GM18951 (cell line): ENCODE measurements around the gene ANKRD34B.

Source experiments
- POLR2A ChIP-seq: IDR thresholded peaks from 4 replicates; pipeline ENCODE4 v1.6.1; 2011; ENCODE audit warnings: mild to moderate bottlenecking; ENCODE audit not compliant: insufficient read length, insufficient read depth; ENCODE audit errors: extremely low read depth
- in situ Hi-C: fragments of 300-500 bp; cut with MboI; formaldehyde crosslinking; loops from one replicate; pipeline ENCODE4 v1.12.0; 2022; ENCODE audit warnings: low sequenced_read_pairs, mixed read lengths, inconsistent platforms; ENCODE audit not compliant: unreplicated experiment

ANKRD34B gene

DNA sequence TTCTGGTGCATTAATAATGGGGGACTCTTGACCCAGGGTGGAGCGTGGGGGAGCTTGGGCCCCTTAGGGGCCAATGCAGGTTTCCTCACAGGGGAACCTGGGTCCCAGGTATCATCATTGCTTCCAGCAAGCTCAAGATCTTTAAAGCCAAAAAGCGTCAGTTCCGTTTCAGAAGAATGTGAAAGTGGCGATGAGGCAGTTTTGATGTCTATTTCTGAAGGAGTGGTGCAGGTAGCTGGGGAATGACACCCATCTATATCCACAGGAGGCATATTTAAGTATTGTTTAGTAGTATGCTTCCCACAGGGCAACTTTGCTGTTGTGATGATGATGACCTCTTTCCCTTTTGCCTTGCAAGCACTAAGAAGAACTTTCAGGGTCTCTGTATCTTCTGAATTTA is 10.8 kb downstream of the ANKRD34B start:
- in situ Hi-C loops, result no loop called here

DNA sequence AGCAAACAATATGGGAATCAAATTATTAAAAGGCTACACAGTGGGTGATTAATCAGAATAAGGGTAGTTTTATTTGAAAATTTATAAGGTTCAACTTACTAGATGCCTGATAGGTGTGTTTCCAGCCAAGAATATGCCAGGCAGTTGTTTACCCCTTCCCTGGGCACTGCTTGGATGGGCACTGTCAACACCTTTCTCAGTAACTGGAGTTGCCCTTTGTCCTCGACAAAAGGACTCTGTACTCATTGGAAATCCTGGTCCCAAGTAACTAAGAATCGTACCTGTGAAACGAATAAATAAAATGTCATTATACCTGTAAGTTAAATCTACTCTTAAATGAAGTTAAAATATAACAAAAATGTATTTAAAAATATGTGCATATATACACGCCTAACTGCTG is 15.0 kb downstream of the ANKRD34B start:
- TF ChIP-seq POLR2A, result no peak
- in situ Hi-C loops, result no loop called here

More for the DNA sequence above, 10.8 kb downstream of the ANKRD34B start:
- TF ChIP-seq POLR2A, result no peak

DNA sequence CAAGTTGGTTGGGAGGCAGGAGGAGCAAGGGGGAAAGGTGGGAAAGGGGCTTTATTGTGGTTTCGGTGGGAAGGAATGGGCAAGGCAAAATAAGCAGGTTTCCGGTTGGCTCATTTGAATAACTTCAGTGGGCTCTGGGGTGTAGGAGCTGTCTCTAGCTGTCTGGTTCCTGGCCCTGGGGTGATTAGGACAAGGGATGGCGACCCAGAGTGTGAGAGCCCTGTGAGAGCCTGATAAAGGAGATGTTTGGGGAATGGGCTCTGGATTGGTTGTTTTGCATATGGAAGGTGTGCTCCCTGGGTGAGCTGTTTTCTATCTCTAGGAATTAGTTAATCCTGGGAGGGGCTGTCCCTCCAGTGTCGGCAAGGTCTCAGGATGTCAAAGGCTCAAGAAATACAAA is 15.4 kb downstream of the ANKRD34B start:
- in situ Hi-C loops, result no loop called here
- no peak for TF ChIP-seq POLR2A

DNA sequence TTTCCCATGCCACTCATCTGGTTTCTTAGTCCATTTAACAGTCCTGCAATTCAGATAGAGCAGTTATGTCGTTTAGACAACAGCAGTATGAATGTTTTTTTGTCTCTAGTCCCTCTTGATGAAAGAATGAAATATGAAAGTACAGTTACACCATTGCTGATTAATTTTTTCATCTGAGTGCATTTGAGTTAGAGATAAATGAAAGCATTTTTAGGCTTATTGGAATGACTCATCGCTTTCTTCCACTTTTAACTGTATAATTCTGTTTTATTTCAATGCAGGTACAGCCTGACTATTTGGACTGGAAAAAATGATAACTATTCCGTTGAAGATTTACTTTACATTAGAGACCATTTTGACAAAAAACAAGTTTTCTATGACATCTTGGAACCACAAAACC is 28.7 kb downstream of the ANKRD34B start:
- TF ChIP-seq POLR2A, result no peak
- in situ Hi-C loops, result no loop called here

DNA sequence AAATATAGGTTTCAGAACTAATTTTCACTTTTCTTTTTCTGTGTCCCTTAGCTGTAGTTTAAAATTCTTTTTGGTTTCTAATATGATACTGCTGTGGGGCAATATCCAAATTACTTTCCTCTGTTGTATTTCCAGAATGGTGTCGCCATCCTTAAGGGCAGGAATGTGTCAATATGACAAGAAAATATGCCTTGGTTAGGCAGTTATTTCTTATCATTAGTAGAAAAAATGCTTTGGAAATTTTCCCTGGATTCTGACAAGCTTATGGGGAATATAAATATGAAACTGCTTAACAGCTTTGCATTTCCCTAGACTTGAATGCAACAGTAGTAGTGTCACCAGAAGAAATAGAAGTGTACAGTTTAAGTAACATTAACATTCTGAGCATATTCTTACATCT is 29.4 kb downstream of the ANKRD34B start:
- in situ Hi-C loops, result no loop called here
- TF ChIP-seq POLR2A, result no peak

DNA sequence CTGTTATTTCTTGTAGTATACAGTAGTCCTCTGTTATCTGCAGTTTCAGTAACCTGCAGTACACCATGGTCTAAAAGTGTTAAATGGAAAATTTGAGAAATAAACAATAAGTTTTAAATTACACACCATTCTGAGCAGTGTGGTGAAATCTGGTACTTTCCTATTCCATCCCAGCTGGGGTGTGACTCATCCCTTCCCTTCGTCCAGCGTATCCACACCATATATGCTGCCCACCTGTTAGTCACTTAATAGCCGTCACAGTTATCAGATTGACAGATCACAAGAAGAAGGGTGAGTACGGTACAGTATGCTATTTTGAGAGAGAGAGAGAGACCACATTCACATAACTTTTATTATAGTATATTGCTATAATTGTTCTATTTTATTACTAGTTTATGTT is 53.3 kb downstream of the ANKRD34B start:
- in situ Hi-C loops, result no loop called here
- no peak for TF ChIP-seq POLR2A

DNA sequence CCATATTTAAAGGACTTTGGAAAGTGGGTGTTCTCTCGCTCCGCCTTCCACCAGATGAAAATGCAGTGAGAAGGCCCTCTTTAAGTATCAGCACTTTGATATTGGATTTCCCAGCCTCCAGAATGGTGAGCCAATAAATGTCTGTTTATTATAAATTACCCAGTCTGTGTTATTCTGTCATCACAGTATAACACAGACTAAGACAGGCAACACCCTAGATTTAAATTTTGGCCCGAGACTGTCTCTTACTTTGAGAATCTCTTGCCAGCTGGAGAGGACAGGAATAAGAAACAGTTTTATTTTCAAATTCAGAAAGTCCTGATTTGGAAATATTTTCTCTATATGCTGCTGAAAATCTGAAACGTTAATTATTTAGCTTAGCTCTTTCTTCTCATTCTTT is 60.7 kb downstream of the ANKRD34B start:
- no peak for TF ChIP-seq POLR2A
- in situ Hi-C loops, result no loop called here

DNA sequence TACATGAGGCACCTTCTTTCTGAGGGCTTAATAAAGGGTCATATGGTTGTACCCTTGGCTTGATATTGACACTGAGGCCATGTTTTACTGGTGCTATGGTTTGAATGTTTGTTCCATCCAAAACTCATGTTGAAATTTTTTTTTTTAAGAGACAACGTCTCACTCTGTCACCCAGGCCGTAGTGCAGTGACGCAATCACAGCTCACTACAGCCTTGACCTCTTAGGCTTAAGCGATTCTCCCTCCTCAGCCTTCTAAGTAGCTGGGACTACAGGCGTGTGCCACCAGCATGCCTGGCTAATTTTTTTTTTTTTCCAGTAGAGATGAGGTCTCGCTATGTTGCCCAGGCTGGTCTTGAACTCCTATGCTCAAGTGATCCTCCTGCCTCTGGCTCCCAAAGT is 61.2 kb downstream of the ANKRD34B start:
- no peak for TF ChIP-seq POLR2A
- in situ Hi-C loops, result no loop called here

DNA sequence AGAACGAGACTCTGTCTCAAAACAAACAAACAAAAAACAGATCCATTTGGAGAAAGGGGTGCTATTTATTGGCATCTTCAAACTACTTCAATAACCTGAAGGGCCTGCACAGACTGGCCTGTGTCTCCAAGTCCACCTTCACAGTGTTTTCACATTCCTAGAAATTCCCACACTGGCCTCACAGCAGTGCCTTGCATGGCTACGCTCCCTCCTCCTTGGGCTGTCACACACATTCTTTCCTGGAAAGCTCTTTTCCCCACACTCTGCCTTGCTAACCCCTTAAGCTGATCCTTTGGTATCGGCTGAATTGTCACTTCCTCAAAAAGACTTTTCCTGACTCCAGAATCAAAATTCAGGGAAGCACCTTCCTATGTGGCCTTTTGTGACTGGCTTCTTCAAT is 62.4 kb downstream of the ANKRD34B start:
- in situ Hi-C loops, result no loop called here
- no peak for TF ChIP-seq POLR2A
